Retina (tissue), 1 donor: Measurements from ENCODE around the gene CENPX.

Experiments
- DNase-seq: peaks from one replicate; pipeline ENCODE4 v3.0.0-alpha.2; 2016

Gene CENPX

DNA sequence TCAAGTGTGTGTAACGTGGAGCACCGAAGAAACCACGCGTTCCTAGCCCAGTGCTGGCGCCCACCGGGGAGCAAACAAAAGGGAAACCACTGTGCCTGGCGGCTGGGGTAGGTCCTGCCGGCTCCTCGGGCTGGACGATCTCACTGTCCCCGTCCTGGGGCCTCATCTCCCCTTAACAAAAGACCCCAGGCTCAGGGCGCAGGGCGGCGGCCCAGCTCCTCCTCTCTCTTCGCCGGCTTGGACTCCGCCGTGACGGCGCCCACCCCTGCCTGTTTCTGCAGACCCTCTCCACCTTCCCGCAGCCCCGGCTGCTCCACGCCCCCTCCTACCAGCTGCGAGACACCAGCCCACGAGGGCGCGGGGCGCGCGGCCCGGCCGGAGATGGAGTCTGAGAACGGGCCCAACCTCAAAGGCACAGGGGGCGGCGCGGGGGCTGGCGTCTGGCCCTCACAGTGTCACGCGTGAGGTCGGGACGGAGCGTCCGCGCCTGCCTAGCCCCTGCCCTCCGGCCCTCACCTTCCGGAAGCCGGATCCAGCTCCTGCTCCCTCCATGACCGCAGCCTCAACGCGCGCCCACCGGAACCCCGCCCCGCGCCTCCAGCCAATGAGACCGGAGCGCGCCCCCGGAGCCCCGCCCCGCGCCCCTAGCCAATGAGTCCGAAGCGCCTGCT lies at the start of gene CENPX:
Gene CENPX, minus strand, starts transcription at position 569 of the 671 bp plus-strand sequence. Its CDS starts 17 bp downstream, at position 552.
- DNase-seq: no peak

DNA sequence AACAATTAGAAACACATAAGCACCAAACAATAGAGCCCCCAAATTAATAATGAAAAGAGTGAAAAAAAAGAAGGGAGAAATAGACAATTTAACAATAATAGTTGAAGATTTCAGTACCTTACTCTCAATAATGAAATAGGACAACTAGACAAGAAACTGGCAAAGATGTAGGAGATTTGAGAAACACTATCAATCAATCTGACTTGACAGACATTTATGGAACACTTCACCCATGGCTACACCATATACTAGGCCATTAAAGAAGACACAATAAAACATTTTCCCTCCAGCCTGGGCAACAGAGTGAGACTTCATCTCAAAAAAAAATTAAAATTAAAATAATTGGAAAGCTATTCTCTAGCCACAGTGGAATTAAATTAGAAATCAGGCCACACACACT lies 47.9 kb upstream of the CENPX start:
- DNase-seq: no peak

DNA sequence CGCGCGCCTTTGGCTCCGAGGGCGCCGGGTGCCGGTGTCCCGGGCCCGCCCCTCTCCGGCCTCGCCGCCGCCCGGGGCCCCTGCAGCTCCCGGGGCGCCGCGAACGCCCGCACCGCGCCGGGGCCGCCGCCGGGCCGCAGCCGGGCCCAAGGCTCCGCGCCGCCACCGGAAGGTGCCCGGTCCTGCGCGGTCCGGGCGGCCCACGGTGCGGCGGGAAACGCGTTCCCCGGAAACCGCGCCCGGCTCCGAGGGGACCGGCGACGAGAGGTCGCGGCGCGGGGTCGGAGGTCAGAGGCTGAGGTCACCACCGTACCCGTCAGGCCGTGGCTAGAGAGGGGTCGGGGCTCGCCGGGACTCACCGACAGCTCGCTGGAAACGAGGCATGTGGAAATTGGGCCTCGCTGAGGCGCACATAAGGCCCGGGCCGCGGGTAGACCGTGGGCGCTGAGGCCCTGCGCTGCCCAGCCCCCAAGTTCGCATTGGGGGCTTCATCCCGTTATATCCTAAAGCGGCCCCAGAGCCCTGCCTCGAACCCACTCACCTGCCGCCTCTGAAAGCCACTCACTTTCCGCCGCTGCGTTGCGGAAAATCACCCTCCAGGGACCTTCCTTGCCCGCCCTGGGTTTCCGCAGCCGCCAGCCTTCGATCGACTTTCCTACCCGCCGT lies 43.1 kb upstream of the CENPX start, which contains the start of gene DUS1L:
Gene DUS1L, minus strand, starts transcription at position 167 of the 666 bp plus-strand sequence. CDS start 745 bp downstream, outside the sequence.
- DNase-seq: peak; percentile 72

DNA sequence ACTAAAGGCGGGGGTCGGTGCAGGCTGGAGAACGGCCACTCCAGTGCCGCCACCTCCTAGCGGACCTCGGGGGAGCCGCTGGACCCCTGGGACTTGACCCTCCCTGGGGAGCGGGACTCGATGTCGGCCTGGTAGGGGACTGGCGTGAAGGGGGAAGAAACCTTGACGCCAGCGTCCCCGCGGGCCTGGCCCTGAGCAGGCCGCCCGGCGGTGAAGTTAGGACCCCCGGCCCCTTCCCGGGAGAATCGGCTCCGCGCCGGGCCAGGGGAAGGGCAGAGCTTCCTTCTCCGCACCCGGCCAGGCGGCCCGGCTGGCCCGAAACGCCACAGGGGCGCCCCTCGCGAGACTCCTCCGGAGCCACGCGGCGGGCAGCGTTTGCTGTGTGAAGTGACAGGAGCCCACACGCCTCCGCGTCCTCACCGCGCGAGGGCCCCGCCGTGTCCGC lies 42.5 kb upstream of the CENPX start:
- DNase-seq: peak; percentile 44

DNA sequence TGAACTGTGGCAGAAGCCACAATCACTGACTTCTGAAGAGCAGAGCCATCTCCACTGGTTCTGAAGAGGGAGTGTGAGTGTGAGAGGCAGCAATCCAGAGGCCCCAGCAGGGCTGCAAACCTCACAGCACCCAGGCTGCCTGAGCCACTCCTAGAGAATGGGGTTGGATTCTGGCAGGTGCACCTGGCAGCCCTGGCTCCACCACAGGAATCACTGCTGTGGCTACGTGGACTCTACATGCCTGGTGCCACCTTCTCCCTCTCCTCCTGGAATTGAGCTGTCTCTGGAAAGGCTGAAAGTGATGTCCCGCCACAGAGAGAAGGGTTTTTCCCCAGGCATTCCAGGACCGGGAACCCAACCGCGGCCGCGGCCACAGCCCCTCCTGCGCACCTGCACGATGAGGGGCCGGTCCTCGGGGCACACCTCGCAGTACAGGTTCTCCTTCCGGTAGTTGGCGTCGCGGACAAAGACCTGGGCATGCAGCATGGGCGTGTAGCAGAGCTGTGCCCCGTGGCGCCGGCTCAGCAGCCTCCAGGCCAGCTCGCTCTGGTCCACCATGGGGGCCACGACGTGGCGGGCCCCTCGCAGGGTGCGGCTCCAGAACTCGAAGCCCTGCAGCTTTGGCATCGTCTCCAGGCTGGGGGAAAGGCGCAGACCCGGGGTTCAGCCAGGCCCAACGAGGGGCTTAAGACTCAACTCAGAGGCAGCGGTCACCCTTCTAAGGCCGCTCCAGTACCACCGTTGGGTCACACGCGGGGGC lies 41.9 kb upstream of the CENPX start:
- DNase-seq: no peak

DNA sequence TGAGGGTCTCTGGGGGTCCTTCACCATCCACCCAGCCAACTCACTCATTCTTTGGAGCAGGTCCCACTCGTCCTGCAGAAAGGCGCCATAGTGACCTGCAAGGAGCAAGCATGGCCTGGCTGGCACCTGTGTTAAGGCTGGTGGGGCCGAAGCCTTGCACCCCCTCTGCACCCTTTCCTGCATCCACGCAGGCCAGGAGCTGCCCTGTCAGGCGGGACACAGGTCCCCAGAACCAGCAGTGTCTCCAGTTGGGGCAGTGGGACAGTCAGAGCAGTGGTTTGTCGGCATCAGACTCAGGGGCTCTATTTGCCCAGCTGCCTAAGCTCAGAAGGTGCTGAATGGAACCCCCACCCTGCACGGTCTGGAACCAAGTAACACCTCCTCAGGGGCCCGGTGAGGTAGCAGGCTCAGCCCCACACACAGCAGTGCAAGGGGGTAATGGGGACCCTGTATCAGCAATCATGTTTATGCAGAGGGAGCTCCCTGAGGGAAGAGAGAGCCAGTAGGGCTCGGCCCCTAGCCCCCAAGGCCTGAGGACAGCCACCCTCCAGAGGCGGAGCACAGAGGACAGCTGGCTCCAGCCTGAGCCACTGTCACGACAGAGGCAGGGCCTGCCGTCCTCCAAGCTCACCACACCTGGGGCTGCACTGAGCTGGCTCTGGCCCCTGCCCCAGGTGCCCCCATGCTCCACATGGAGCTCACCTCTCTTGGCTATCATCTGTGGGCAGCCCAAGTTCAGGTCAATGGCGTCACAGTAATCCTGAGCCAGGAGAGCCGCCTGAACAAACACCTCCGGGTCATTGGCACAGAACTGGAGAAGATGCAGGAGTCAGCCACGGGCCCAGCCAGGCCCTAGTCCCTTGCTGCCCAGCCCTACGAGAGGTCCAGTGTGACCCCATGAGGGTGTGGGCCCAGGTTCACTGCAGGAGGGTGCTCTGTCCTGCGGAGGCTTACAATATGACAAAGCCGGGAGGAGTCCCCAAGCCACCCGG lies 41.0 kb upstream of the CENPX start:
- DNase-seq: no peak

DNA sequence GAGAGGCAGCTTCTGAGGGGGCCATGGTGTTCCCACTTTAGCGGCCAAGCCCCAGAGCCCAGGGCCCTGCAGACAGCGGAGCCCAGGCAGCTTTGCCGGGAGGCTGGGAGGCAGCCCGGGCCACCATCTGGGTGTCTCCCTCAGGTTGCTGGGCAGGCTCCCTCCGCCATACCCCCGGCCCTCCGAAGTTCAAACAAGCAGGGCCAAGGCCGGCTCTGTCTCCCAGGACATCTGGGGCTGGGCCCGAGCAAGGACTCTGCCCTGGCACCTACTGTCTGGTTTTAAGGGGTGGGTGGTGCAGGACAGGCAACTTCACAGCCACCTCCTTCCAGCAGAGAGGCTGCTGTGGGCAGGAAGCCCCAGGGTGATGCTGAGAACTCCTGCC lies 40.3 kb upstream of the CENPX start:
- DNase-seq: no peak

DNA sequence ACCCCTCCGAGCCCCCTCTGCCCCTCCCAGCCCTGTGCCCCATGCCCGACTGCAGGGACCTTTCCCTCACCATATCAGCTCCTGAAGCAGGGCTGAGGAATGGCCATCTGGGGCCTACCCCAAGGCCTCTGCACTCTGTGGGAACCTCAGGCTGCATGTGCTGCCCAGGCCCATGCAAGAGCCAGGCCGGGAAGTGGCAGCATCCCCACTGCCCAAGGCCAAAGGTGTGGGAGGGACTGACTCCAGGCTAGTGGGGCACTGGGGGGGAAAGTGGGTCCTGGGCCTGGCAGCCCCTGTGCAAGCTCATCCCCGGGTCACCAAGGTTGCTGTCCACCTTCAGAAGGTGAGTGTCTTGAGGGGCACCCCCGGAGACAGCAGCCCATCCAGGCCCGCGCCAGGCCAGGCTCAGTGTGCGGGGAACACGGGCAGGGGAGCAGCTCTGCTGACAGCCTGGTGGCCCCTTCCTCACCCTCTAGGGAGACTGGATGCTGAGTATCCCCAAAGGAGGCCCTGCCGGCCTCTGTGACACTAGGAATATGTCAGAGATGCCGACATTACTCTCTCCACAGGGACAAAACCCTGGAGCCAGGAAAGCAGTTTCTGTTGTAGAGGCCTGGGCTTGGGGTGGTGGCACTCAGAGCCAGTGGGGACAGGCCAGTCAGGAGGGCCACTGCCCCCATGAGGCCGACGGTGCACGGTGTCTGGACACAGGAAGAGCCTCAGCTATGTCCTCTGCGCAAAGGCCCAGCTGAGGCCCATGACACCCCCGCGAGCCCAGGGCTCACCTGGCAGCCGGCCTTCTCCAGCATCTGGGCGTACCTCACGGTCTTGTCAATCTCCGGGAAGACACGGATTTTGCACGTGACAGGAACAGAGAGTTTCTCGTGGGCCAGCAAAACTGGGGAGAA lies 39.7 kb upstream of the CENPX start:
- DNase-seq: no peak

DNA sequence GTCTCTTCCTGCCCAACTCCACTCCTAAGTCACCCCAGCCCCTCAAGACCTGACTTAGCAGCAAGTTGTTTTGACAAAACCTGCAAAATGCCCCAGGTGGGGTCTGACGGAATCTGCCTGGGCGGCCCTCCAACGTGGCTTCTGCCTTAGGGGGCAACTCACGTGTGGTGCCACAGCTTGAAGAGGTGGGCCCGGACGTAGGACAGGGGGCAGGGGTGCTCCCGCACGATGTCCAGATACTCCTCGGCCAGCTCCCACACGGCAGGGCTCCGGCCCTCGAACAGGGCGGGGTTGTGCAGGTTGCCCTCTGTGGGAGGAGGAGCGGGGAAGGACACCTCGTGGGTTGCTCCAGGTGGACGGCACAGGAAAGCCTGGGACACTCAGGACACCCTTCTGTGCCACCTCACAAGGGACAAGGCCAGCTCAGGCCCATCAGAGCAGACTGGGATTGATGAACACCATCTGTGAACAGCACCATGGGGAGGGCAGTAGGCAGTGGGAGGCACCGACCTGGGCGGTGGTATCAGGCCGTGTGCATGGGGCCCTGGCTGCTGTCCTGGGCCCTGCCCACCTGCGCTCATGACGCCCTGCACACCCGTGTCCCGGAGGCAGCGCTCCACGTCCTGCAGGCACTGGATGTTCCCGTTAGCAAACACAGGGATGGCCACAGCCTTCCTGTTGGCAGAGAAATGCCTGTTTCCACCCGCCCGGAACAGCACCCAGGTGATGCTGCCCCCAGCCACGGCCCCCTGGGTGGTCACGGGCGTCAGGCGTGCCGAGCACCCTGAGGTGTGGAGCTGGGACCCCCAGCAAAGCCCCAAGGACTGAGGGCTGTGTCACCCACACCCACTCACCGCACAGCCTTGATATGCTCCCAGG lies 38.6 kb upstream of the CENPX start:
- DNase-seq: no peak

DNA sequence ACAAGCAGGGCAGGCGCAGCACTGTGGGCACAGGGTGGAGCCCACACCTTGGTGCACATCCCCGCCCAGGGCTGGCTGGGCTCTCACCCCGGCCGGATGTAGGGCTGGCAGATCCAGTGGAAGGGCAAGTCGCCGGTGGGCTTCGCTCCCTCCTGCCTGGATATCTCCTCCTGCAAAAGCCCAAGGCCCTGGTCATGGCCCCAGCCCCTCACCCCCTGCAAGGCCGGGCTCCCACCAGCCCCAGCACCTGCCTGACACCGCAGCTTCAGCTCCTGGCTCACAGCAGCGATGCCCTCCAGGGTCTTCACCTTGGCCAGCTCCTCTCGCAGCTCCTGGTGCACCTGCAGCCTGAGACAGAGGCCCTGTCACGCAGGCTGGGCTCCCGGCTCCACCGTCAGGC lies 37.9 kb upstream of the CENPX start:
- no peak for DNase-seq

DNA sequence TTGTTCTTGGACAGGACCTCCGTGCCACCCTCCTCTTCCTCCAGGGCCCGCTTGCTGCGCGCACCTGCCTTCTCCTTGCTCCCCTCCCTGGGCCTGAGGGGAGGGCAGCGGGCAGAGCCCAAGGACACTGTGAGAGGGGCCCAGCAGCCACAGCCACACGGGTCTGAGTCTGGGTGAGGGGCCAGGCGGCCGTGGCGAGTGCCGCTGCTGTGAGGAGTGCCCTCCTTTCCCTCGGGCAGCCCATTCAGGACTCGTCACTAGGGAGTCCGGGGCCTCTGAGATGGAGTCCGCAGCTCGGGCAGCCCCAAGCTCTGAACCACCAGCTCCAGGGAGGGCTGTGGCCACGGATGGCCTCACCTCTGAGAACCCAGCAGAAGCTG lies 37.3 kb upstream of the CENPX start:
- DNase-seq: no peak

DNA sequence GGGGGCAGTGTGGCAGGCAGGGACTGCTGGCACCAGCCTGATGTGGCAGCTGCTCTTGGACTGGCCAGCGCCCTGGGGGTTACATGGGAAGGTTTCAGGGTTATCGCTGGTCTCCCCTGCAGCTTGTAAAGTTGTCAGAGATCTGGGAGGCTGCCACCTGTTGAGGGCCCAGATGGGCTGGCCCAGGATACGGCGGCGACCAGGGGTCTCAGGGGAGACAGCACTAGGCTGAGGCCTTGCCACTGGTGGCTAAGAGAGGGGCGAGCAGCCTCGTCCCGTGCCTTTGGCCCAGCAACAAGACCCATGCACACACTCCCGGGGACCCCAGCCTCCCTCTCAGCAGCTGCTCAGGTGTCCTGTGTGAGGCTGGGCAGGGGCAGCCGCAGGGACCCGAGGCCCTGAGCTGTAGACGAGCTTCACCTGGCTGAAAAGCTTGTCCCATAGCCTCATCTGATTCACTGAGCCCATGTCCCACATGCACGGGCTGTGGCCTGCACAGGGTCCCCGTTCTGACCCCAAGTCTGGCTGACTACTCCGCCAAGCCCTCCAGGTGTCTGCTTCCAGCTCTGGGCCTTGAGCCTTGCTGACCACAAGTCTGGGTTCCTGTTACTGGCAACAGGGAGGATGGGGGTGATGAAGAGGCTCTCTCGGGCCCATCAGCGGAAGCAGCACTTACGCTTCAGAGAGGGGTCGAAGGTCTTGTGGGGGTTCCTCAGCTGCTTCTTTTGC lies 36.8 kb upstream of the CENPX start:
- DNase-seq: no peak

DNA sequence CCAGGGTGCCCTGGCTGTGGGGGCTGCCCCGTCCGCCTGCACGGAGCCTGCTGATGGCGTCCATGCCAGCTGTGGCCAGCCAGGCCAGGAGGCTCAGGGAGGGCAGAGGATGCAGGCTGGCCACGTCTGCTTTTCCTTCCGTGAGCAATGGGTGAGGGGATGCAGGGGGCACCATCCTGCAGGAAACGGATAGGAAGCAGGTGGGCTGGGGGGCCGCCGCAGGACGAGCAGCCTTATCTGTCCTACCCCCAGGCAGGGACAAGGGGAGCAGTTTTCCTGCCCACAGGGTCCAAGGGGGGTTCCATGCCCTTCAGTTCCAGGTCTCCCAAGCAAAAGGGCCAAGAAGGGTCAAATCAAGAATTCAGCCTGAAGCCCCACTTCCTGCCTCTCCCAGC lies 36.2 kb upstream of the CENPX start:
- no peak for DNase-seq

DNA sequence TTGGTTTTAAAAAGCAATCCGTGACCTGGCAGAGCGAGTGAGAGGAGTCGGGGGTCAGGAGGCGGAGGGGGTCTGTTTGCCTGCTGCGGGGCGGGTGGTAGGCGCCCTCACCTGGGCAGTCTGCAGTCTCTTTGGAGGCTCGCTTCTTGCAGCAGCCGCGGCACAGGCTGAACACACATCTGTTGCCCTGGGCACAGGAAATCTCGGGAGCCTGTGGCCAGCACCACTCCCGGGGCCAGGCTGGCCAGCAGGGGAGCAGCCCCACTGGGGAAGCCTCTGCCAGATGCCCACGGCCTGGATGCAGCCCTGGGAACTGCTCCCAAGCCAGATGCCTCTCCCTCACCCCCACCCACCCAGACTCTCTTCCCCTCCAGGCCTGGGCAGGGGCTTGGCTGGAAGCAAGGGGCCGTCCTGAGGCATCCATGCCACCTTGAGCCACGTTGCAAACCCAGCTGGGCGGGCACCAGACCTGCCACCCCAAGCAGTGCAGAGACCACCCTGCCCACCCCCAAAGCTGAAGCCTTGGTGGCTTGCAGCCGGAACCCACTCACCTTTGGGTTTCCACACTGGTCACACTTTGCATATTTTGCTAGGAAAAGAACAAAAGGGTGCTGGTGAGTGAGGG lies 35.7 kb upstream of the CENPX start:
- DNase-seq: no peak

DNA sequence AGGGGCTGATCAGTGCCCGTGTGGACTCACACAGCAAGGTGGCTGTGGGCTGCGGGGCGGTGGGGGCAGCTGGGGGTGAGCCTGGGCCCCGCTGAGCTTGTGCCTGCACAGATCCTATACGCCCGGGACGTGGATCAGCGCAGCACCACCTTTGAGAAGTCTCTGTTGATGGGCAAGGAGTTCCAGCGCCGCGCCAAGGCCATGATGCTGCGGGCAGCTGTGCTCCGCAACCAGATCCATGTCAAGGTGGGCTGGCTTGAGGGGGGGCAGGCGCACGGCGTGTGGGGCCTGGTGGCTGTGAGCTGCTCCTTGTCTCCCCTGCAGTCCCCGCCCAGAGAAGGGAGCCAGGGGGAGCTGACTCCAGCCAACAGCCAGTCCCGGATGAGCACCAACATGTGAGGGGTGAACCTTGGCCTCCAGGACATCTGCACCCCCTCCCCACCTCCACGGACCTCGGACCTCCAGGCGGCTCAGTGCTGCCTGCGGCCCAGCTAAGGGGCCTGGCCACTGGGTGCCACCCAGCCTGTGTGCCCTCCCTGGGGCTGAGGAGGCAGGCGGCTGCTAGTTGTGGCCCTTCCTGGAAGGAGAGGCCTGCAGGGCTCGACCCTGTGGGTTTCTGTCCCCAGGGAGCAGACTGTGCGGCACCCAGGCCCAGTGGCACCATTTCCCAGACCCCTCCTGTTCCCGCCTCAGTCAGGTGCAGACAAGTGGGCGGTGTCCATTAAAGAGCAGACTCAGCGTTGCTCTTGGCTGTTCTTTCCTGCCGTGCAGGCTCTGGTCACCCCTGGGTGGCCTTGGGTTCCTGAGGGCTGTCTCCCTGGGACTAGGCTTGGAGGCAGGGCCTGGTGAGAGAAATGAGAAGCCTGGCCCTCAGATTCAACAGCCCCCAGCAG lies 34.3 kb upstream of the CENPX start:
- no peak for DNase-seq

DNA sequence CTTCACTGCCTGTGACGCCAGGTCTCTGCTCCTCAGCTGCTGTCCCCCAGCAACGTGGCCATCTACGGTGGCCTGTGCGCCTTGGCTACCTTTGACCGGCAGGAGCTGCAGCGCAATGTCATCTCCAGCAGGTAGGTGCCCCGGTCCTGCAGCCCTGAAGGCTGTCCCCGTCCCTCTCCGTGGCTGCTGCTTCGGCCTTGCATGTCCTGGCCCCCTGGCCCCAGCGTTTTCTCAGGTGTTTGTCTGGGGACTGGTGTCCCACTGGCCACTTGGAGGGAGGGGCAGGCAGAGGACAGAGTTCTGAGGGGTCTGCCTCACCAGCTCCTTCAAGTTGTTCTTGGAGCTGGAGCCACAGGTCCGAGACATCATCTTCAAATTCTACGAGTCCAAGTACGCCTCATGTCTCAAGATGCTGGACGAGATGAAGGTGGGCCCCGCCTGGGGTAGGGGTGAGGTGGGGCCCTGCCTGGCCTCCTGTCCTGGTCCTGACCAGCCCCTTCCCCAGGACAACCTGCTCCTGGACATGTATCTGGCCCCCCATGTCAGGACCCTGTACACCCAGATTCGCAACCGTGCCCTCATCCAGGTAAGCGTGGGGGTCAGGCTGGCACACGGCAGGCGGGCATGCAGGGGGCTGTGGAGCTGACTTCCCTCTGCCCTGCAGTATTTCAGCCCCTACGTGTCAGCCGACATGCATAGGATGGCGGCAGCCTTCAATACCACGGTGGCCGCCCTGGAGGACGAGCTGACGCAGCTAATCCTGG lies 33.5 kb upstream of the CENPX start:
- DNase-seq: no peak
